Ecto neural progenitor cell (in vitro differentiated cells): ENCODE data around the gene FRAS1.
"Not testable (repeated sequence)": the region's sequence is repeated elsewhere in the genome, so short reads cannot be mapped to it uniquely, and the experiment has no call there.

Experiments
- DNase-seq: peaks from one replicate; pipeline ENCODE4 v3.0.0-alpha.2; 2018; ENCODE audit warnings: low spot score

Gene FRAS1

GRCh38 chr4:78057600-78058550, 752 bp downstream of the FRAS1 start:
- DNase-seq = peak; percentile 70

- DNase-seq = peak; percentile 85
Observed at GRCh38 chr4:78058591-78059523, 1.7 kb downstream of the FRAS1 start.

- peak; percentile 63 for DNase-seq
Observed at GRCh38 chr4:78059524-78059889, 2.4 kb downstream of the FRAS1 start.

- no peak for DNase-seq
Observed at GRCh38 chr4:78059938-78060337, 2.8 kb downstream of the FRAS1 start.

- no peak for DNase-seq
Observed at GRCh38 chr4:78061939-78062570, 4.9 kb downstream of the FRAS1 start.

- no peak for DNase-seq
Observed at GRCh38 chr4:78065508-78066192, 8.5 kb downstream of the FRAS1 start.

GRCh38 chr4:78068481-78068880, 11.4 kb downstream of the FRAS1 start:
- no peak for DNase-seq

GRCh38 chr4:78069319-78069718, 12.2 kb downstream of the FRAS1 start:
- DNase-seq = no peak

- no peak for DNase-seq
Observed at GRCh38 chr4:78069859-78070258, 12.7 kb downstream of the FRAS1 start.

- no peak for DNase-seq
Observed at GRCh38 chr4:78070731-78071282, 13.7 kb downstream of the FRAS1 start.

GRCh38 chr4:78074759-78075158, 17.6 kb downstream of the FRAS1 start:
- no peak for DNase-seq

GRCh38 chr4:78075986-78076385, 18.9 kb downstream of the FRAS1 start:
- no peak for DNase-seq

- no peak for DNase-seq
Observed at GRCh38 chr4:78078101-78078500, 21.0 kb downstream of the FRAS1 start.

GRCh38 chr4:78079726-78080430, 22.8 kb downstream of the FRAS1 start:
- no peak for DNase-seq

GRCh38 chr4:78081541-78081940, 24.4 kb downstream of the FRAS1 start:
- no peak for DNase-seq

GRCh38 chr4:78083035-78083434, 25.9 kb downstream of the FRAS1 start:
- no peak for DNase-seq

- no peak for DNase-seq
Observed at GRCh38 chr4:78091534-78091933, 34.4 kb downstream of the FRAS1 start.

- DNase-seq = not testable (repeated sequence)
Observed at GRCh38 chr4:78092350-78092749, 35.2 kb downstream of the FRAS1 start.

GRCh38 chr4:78092850-78093249, 35.7 kb downstream of the FRAS1 start:
- DNase-seq = no peak

- no peak for DNase-seq
Observed at GRCh38 chr4:78095081-78095480, 38.0 kb downstream of the FRAS1 start.

GRCh38 chr4:78099058-78099457, 41.9 kb downstream of the FRAS1 start:
- no peak for DNase-seq
